ENCODE results near the gene SERPINB3. TPM values are rescaled to one million over a fixed set of nuclear protein-coding genes. Genes with fewer than 3 reads are reported as not detected.
"Not testable (repeated sequence)": the region's sequence is repeated elsewhere in the genome, so short reads cannot be mapped to it uniquely, and the experiment has no call there.

The SERPINB3 gene
- total RNA-seq (not detected), polyA plus RNA-seq (ENCODE audit: insufficient read length in 2 of 2) (not detected)
- long read RNA-seq, donor 1 = 0 reads
- long read RNA-seq, donor 2 = 0 reads
- long read RNA-seq, donor 3 = 0 reads
- long read RNA-seq, donor 4 = 0 reads

DNA sequence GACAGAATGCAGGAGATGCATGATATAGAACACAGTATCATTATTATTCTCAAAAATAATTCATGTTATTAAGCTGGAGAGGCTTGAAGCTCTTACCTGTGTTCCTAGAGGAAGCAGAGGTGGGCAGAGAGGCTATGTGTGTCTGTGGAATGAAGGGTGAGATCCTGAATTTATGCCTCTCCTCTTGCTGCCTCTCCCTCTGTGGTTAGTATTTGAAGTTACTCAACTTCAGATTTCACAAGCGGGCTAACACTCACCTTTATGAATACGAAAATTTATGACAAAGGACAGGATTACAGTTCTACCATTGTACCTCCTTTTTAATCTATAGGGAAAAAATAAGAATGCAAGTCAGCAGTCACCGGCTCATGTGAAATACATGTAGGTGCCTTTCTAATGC, at the start of gene SERPINB3:
Gene SERPINB3 (minus strand): TSS at position 144 of the 400 bp plus-strand sequence. CDS start 677 bp downstream, outside the sequence.
- H3K4me3 ChIP-seq (ENCODE audit: low read depth, low read length); H3K36me3 ChIP-seq (ENCODE audit: control insufficient read depth, insufficient read depth, low read length); H3K4me1 ChIP-seq (ENCODE audit: control insufficient read depth, insufficient read depth, low read length); H3K27ac ChIP-seq (ENCODE audit: low read depth, low read length); DNase-seq (ENCODE audit: low read depth in 4 of 6, low spot score in 6 of 6); H3K9me3 ChIP-seq (ENCODE audit: control insufficient read depth, insufficient read depth, low read length); H3K27me3 ChIP-seq (ENCODE audit: control insufficient read depth, insufficient read depth, low read length): not testable (repeated sequence)
- no CpG with 5 or more reads among the region's 3 CpGs for WGBS (ENCODE audit: insufficient coverage)

DNA sequence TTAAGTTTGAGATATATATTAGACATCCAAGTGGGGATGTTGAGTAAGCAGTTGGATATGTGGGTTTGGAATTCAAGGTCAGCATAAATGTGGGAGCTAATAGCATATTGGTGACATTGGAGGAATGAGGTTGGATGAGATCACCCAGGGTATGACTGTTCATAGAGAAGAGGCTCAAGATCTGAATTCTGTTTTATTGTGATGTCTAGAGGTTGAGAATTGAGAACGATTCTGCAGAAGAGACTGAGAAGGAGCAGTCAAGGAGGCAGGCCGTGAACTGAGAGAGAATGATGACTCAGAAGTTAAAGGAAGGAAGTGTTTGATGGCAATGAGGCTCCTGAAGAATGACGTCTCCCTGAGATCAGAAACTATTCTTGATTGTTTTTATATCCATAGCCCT, 47.0 kb upstream of the SERPINB3 start:
- no peak for DNase-seq (ENCODE audit: low read depth in 4 of 6, low spot score in 6 of 6)
- H3K27me3 ChIP-seq (ENCODE audit: control insufficient read depth, insufficient read depth, low read length) = no peaks in the 10 kb centered on the region
- no peaks in the 10 kb centered on the region for H3K36me3 ChIP-seq (ENCODE audit: control insufficient read depth, insufficient read depth, low read length)
- H3K27ac ChIP-seq (ENCODE audit: low read depth, low read length) = no peak overlapping the region
- 100% methylated on average over 1 of the region's 3 CpGs for WGBS (ENCODE audit: insufficient coverage)
- H3K4me1 ChIP-seq (ENCODE audit: control insufficient read depth, insufficient read depth, low read length) = no peaks in the 10 kb centered on the region
- H3K9me3 ChIP-seq (ENCODE audit: control insufficient read depth, insufficient read depth, low read length) = no peaks in the 10 kb centered on the region
- H3K4me3 ChIP-seq (ENCODE audit: low read depth, low read length) = no peak overlapping the region

DNA sequence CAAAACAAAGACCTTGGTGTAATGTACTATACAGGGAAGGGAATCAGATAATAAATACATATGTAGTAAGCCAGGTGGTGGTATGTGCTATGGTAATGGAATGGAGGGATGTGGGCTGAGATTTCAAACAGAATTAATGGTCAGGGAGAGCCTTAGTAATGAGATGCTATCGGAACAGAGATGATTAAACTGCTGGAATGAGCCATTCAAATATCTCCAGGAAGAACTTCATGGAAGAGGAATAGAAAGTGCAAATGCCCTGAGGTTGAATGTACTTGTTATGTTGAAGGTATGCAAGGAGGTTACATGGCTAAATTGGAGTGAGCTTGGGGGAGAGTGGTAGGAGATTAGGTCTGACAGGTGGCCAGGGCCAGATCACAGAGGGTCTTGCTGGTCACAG, 46.1 kb upstream of the SERPINB3 start:
- H3K4me1 ChIP-seq (ENCODE audit: control insufficient read depth, insufficient read depth, low read length) = no peaks in the 10 kb centered on the region
- WGBS (ENCODE audit: insufficient coverage) = 83% methylated on average over 1 of the region's 1 CpG

DNA sequence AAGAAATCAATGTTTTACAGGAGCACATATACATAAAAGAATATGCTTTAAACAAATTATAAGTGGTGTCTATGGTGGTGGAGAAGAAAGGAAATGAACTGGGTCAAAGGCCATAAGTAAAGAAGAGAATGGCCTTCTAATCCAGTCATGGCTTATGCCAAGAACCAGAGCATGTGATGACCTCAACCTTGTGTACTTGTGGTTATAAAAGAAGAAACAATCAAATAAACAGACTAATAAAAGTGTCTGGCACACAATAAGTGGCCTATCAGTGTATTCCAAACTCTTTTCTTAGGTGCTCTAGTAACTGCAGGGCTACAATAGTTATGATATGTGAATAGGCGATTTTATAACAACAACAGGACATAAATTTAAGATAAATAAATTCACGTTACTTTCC, 43.7 kb upstream of the SERPINB3 start:
- H3K9me3 ChIP-seq (ENCODE audit: control insufficient read depth, insufficient read depth, low read length) = no peaks in the 10 kb centered on the region
- H3K36me3 ChIP-seq (ENCODE audit: control insufficient read depth, insufficient read depth, low read length) = no peaks in the 10 kb centered on the region
- H3K27ac ChIP-seq (ENCODE audit: low read depth, low read length) = no peak overlapping the region
- no peak for DNase-seq (ENCODE audit: low read depth in 4 of 6, low spot score in 6 of 6)
- no peaks in the 10 kb centered on the region for H3K27me3 ChIP-seq (ENCODE audit: control insufficient read depth, insufficient read depth, low read length)
- H3K4me3 ChIP-seq (ENCODE audit: low read depth, low read length) = no peak overlapping the region
- H3K4me1 ChIP-seq (ENCODE audit: control insufficient read depth, insufficient read depth, low read length) = no peaks in the 10 kb centered on the region
- WGBS (ENCODE audit: insufficient coverage) = no CpG with 5 or more reads among the region's 2 CpGs

More for the DNA sequence above, 46.1 kb upstream of the SERPINB3 start:
- H3K4me3 ChIP-seq (ENCODE audit: low read depth, low read length) = no peak overlapping the region
- H3K27me3 ChIP-seq (ENCODE audit: control insufficient read depth, insufficient read depth, low read length) = no peaks in the 10 kb centered on the region
- no peaks in the 10 kb centered on the region for H3K9me3 ChIP-seq (ENCODE audit: control insufficient read depth, insufficient read depth, low read length)
- H3K27ac ChIP-seq (ENCODE audit: low read depth, low read length) = no peak overlapping the region
- H3K36me3 ChIP-seq (ENCODE audit: control insufficient read depth, insufficient read depth, low read length) = no peaks in the 10 kb centered on the region
- no peak for DNase-seq (ENCODE audit: low read depth in 4 of 6, low spot score in 6 of 6)

DNA sequence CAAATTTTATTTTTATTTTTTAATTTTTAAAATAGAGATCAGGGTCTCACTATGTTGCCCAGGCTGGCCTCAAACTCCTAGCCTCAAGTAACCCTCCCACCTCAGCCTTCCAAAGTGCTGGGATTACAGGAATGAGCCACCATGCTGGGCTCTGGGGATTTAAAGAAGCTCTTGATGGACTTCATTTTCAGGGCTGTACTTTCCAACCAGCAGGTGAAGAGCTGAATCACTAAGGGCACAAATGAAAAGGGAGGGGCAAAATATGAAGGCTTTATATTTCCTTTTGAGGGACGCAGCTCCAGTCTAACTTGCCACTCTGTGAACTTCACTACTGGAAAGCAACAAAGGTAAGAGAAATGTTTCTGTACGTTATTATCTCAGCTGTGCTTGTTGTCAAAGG, 41.0 kb upstream of the SERPINB3 start, which contains the start of gene SERPINB11:
Gene SERPINB11 (plus strand): TSS at position 301 of the 400 bp plus-strand sequence. CDS start 7,234 bp downstream, outside the sequence.
- no peak within 1 kb of the TSS for H3K4me3 ChIP-seq (ENCODE audit: low read depth, low read length)
- 40% methylated on average over 1 of the region's 2 CpGs for WGBS (ENCODE audit: insufficient coverage)
- H3K27me3 ChIP-seq (ENCODE audit: control insufficient read depth, insufficient read depth, low read length) = no peaks in the 10 kb centered on the region
- H3K4me1 ChIP-seq (ENCODE audit: control insufficient read depth, insufficient read depth, low read length) = no peaks in the 10 kb centered on the region
- no peaks in the 10 kb centered on the region for H3K9me3 ChIP-seq (ENCODE audit: control insufficient read depth, insufficient read depth, low read length)
- no peak within 1 kb of the TSS for H3K27ac ChIP-seq (ENCODE audit: low read depth, low read length)
- no peak for DNase-seq (ENCODE audit: low read depth in 4 of 6, low spot score in 6 of 6)
- no peaks in the 10 kb centered on the region for H3K36me3 ChIP-seq (ENCODE audit: control insufficient read depth, insufficient read depth, low read length)

DNA sequence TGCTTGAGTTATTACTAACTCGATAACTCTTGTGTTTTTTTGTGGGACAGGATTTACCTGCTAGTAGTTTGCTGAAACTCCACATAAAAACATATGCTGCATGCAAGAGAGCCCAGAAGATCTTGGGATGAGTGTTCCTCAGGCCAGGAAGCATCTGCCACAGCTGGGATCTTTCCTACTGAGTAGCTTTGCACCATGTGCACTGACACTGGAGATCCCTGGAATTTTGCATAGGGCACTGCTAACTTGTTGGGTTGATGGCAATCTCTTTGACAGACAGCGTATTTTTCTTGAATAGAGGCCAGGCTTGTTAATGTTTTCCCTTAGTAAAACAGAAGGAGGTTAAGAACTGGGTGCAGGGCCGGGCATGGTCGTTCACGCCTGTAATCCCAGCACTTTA, 40.3 kb upstream of the SERPINB3 start:
- DNase-seq (ENCODE audit: low read depth in 4 of 6, low spot score in 6 of 6) = no peak
- no peaks in the 10 kb centered on the region for H3K4me1 ChIP-seq (ENCODE audit: control insufficient read depth, insufficient read depth, low read length)
- H3K9me3 ChIP-seq (ENCODE audit: control insufficient read depth, insufficient read depth, low read length) = no peaks in the 10 kb centered on the region
- no peak overlapping the region for H3K4me3 ChIP-seq (ENCODE audit: low read depth, low read length)
- 93% methylated on average over 3 of the region's 5 CpGs for WGBS (ENCODE audit: insufficient coverage)
- no peaks in the 10 kb centered on the region for H3K36me3 ChIP-seq (ENCODE audit: control insufficient read depth, insufficient read depth, low read length)
- H3K27ac ChIP-seq (ENCODE audit: low read depth, low read length) = no peak overlapping the region
- no peaks in the 10 kb centered on the region for H3K27me3 ChIP-seq (ENCODE audit: control insufficient read depth, insufficient read depth, low read length)

DNA sequence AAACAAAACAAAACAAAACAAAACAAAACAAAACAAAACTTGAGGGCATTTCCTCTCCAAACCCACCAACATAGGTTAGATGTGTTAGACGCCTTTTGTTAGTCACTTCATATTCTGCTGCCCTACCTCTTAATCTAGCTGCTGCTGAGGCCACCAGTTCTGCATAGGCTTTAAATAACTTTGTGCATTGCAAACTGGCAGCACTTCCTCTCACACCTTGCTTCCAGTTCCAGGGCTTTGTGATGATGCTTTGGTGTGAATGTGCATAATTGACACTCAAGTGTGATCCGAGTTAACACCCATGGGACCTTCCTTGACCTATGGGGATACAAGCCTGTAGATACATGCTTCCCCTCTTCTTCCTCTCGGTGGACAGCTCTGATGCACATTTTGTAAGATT, 38.8 kb upstream of the SERPINB3 start:
- Histone ChIP-seq H3K27me3 (ENCODE audit: control insufficient read depth, insufficient read depth, low read length) (no peaks in the 10 kb centered on the region), H3K36me3 (ENCODE audit: control insufficient read depth, insufficient read depth, low read length) (no peaks in the 10 kb centered on the region), H3K9me3 (ENCODE audit: control insufficient read depth, insufficient read depth, low read length) (no peaks in the 10 kb centered on the region), H3K4me3 (ENCODE audit: low read depth, low read length) (no peak overlapping the region), H3K27ac (ENCODE audit: low read depth, low read length) (no peak overlapping the region), H3K4me1 (ENCODE audit: control insufficient read depth, insufficient read depth, low read length) (no peaks in the 10 kb centered on the region)
- DNase-seq (ENCODE audit: low read depth in 4 of 6, low spot score in 6 of 6) = no peak
- no CpG with 5 or more reads among the region's 3 CpGs for WGBS (ENCODE audit: insufficient coverage)

DNA sequence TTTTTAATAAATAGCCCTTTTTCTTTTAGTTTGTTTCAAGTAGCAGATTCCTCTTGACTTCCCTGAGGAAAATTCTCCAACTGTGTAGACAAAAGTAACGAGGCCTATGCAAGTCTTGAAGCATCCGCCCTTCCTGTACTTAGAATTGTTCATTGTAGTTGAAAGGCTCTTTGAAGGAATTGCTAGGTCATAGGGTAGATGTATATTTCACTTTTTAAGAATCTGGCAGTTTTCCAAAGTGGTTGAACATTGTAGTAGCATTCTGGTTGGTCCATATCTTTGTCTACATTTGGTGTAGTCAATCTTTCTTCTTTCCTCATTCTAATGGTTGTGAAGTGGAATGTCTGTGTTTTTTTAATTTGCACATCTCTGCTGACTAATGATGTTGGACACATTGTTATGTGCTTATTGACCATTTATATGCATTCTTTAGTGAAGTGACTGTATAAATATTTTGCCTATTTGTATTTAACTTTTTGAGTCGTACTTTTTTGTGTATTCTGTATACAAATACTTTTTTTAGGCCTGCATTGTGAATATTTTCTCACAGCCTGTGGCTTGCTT, 35.5 kb upstream of the SERPINB3 start:
- H3K27ac ChIP-seq (ENCODE audit: low read depth, low read length) = no peak overlapping the region
- DNase-seq (ENCODE audit: low read depth in 4 of 6, low spot score in 6 of 6) = no peak
- WGBS (ENCODE audit: insufficient coverage) = no CpG with 5 or more reads among the region's 3 CpGs

DNA sequence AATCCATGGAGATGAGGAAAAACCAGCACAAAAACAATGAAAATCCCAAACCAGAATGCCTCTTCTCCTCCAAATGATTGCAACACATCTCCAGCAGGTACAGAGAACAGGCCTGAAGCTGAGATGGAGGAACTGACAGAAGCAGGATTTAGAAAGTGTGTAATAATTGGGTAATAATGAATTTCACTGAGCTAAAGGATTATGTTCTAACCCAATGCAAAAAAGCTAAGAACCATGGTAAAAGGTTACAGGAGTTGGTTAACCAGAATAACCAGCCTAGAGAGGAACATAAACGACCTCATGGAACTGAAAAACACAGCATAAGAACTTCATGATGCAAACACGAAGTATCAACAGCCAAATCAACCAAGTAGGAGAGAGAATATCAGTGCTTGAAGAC, 27.4 kb upstream of the SERPINB3 start:
- H3K4me1 ChIP-seq (ENCODE audit: control insufficient read depth, insufficient read depth, low read length) = no peaks in the 10 kb centered on the region
- no peak overlapping the region for H3K4me3 ChIP-seq (ENCODE audit: low read depth, low read length)
- no peak for DNase-seq (ENCODE audit: low read depth in 4 of 6, low spot score in 6 of 6)
- no peaks in the 10 kb centered on the region for H3K27me3 ChIP-seq (ENCODE audit: control insufficient read depth, insufficient read depth, low read length)
- no peaks in the 10 kb centered on the region for H3K36me3 ChIP-seq (ENCODE audit: control insufficient read depth, insufficient read depth, low read length)
- H3K9me3 ChIP-seq (ENCODE audit: control insufficient read depth, insufficient read depth, low read length) = peaks cover 3% of the 10 kb centered on the region
- WGBS (ENCODE audit: insufficient coverage) = no CpG with 5 or more reads among the region's 2 CpGs
- no peak overlapping the region for H3K27ac ChIP-seq (ENCODE audit: low read depth, low read length)

More for the DNA sequence above, 35.5 kb upstream of the SERPINB3 start:
- no peaks in the 10 kb centered on the region for H3K27me3 ChIP-seq (ENCODE audit: control insufficient read depth, insufficient read depth, low read length)
- H3K36me3 ChIP-seq (ENCODE audit: control insufficient read depth, insufficient read depth, low read length) = no peaks in the 10 kb centered on the region
- H3K4me1 ChIP-seq (ENCODE audit: control insufficient read depth, insufficient read depth, low read length) = no peaks in the 10 kb centered on the region
- no peak overlapping the region for H3K4me3 ChIP-seq (ENCODE audit: low read depth, low read length)
- no peaks in the 10 kb centered on the region for H3K9me3 ChIP-seq (ENCODE audit: control insufficient read depth, insufficient read depth, low read length)

DNA sequence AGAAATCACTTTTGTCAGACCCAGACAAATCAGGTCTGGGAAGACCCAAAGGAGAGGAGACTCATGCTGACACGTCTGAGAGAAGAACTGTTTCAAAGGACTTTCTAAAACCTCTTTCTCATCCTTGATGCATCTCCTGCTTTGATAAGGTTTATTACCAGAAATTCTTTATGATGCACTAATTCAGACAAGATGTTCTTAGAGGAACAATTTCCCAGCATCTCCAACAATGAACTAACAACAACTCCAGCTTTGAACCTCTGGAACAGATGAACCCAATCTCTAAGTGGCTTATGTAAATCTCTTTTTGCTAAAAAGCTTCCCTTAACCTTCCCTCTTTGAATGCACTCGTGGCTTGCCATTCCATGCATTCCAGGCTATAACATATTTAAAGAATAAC, 25.2 kb upstream of the SERPINB3 start:
- Histone ChIP-seq H3K4me3 (ENCODE audit: low read depth, low read length) (no peak overlapping the region), H3K27me3 (ENCODE audit: control insufficient read depth, insufficient read depth, low read length) (no peaks in the 10 kb centered on the region), H3K9me3 (ENCODE audit: control insufficient read depth, insufficient read depth, low read length) (peaks cover 3% of the 10 kb centered on the region), H3K4me1 (ENCODE audit: control insufficient read depth, insufficient read depth, low read length) (no peaks in the 10 kb centered on the region), H3K36me3 (ENCODE audit: control insufficient read depth, insufficient read depth, low read length) (no peaks in the 10 kb centered on the region), H3K27ac (ENCODE audit: low read depth, low read length) (no peak overlapping the region)
- DNase-seq (ENCODE audit: low read depth in 4 of 6, low spot score in 6 of 6) = no peak
- WGBS (ENCODE audit: insufficient coverage) = no CpG with 5 or more reads among the region's 2 CpGs
